Hepatocyte (in vitro differentiated cells): ENCODE data around the gene ZYG11A. TPM values are rescaled to one million over a fixed set of nuclear protein-coding genes. Genes with fewer than 3 reads are reported as not detected.

ENCODE experiments used
- DNase-seq: peaks from one replicate; pipeline ENCODE4 v3.0.0-alpha.2; 2016; ENCODE audit warnings: low spot score
- H2AFZ ChIP-seq: fragments of 200-600 bp; sonication (generic); 2 replicates; pipeline ENCODE4 v1.6.0; 2016; ENCODE audit warnings: antibody characterized with exemption, mild to moderate bottlenecking
- H3K27ac ChIP-seq: fragments of 200-600 bp; sonication (generic); 2 replicates; pipeline ENCODE4 v1.5.1; 2016; ENCODE audit warnings: mild to moderate bottlenecking
- H3K27me3 ChIP-seq: fragments of 200-600 bp; sonication (generic); 2 replicates; pipeline ENCODE4 v1.6.1; 2016
- H3K36me3 ChIP-seq: fragments of 200-600 bp; sonication (generic); replicated peaks from 2 replicates; pipeline ENCODE4 v1.5.1; 2016; ENCODE audit warnings: low read depth; ENCODE audit not compliant: insufficient read depth
- H3K4me1 ChIP-seq: fragments of 200-600 bp; sonication (generic); 2 replicates; pipeline ENCODE4 v1.5.1; 2016; ENCODE audit warnings: mild to moderate bottlenecking, moderate library complexity; ENCODE audit not compliant: insufficient read depth
- H3K4me2 ChIP-seq: fragments of 200-600 bp; sonication (generic); 2 replicates; pipeline ENCODE4 v1.6.0; 2016
- H3K4me3 ChIP-seq: fragments of 200-600 bp; sonication (generic); 2 replicates; pipeline ENCODE4 v1.5.1; 2016; ENCODE audit warnings: mild to moderate bottlenecking
- H3K79me2 ChIP-seq: fragments of 200-600 bp; sonication (generic); 2 replicates; pipeline ENCODE4 v1.6.0; 2017; ENCODE audit warnings: mild to moderate bottlenecking
- H3K9me2 ChIP-seq: fragments of 200-600 bp; sonication (generic); replicated peaks from 2 replicates; pipeline ENCODE4 v1.6.0; 2017; ENCODE audit warnings: mild to moderate bottlenecking; ENCODE audit not compliant: insufficient read depth
- H3K9me3 ChIP-seq: fragments of 200-600 bp; sonication (generic); 2 replicates; pipeline ENCODE4 v1.5.1; 2016; ENCODE audit warnings: low read depth, mild to moderate bottlenecking
- H4K20me1 ChIP-seq: fragments of 200-600 bp; sonication (generic); 2 replicates; pipeline ENCODE4 v1.6.0; 2016; ENCODE audit warnings: mild to moderate bottlenecking; ENCODE audit not compliant: insufficient read depth, poor library complexity, severe bottlenecking
- CTCF ChIP-seq: fragments of 200-600 bp; sonication (generic); IDR thresholded peaks from 2 replicates; pipeline ENCODE4 v1.5.1; 2016; ENCODE audit warnings: antibody characterized with exemption, mild to moderate bottlenecking; ENCODE audit not compliant: poor library complexity
- EZH2 ChIP-seq: fragments of 200-600 bp; sonication (generic); IDR thresholded peaks from 2 replicates; pipeline ENCODE4 v1.6.1; 2016; ENCODE audit warnings: antibody characterized with exemption, mild to moderate bottlenecking, borderline replicate concordance
- EZH2phosphoT487 ChIP-seq: fragments of 200-600 bp; sonication (generic); IDR thresholded peaks from one replicate; pipeline ENCODE4 v1.6.1; 2018; ENCODE audit warnings: antibody characterized with exemption, mild to moderate bottlenecking, low read depth, moderate library complexity; ENCODE audit not compliant: unreplicated experiment, severe bottlenecking
- WGBS: methylation state at CpG from one replicate; pipeline ENCODE4 v1.1.6; 2016; ENCODE audit warnings: low lambda C conversion rate; ENCODE audit errors: missing lambda C conversion rate; 5-methylcytosine and 5-hydroxymethylcytosine counted together
- polyA plus RNA-seq: library from polyadenylated mRNA; unstranded; fragments of >200 nt; fragmentation: Nextera tagmentation; extraction: Ambion mirVana; gene quantifications from 2 replicates; pipeline ENCODE4 v1.2.1, GENCODE V29; 2016
- total RNA-seq: library from RNA; depleted of rRNA; stranded (reverse); fragments of >200 nt; gene quantifications from 2 replicates; pipeline ENCODE4 v1.2.3, GENCODE V29; 2014

The ZYG11A gene
- total and polyA plus RNA-seq, 2 experiments from 2014 or later, result 0.40 to 1.8 TPM

GRCh38 chr1:52850951-52851350 is 8.4 kb downstream of the ZYG11A start:
- DNase-seq, result no peak
- TF ChIP-seq EZH2phosphoT487, result no peak
- no peak for TF ChIP-seq CTCF
- H3K4me2 ChIP-seq, result no peak overlapping the region
- no peaks in the 10 kb centered on the region for H3K27me3 ChIP-seq
- no peaks in the 10 kb centered on the region for H3K9me2 ChIP-seq
- H3K9me3 ChIP-seq, result no peaks in the 10 kb centered on the region
- H3K79me2 ChIP-seq, result no peaks in the 10 kb centered on the region
- H3K27ac ChIP-seq, result no peak overlapping the region
- no peaks in the 10 kb centered on the region for H3K36me3 ChIP-seq
- H2AFZ ChIP-seq, result no peak overlapping the region
- 88% methylated on average over 4 of the region's 4 CpGs for WGBS
- no peaks in the 10 kb centered on the region for H3K4me1 ChIP-seq
- no peaks in the 10 kb centered on the region for H4K20me1 ChIP-seq
- no peak overlapping the region for H3K4me3 ChIP-seq

GRCh38 chr1:52852854-52853253 is 10.3 kb downstream of the ZYG11A start:
- no peak for TF ChIP-seq CTCF
- no peak for TF ChIP-seq EZH2
- no peak for TF ChIP-seq EZH2phosphoT487
- Histone ChIP-seq H3K27ac (no peak overlapping the region), H3K9me2 (no peaks in the 10 kb centered on the region), H3K36me3 (no peaks in the 10 kb centered on the region), H3K9me3 (no peaks in the 10 kb centered on the region), H3K27me3 (no peaks in the 10 kb centered on the region), H2AFZ (no peak overlapping the region), H3K4me3 (no peak overlapping the region), H4K20me1 (no peaks in the 10 kb centered on the region), H3K4me1 (no peaks in the 10 kb centered on the region), H3K4me2 (no peak overlapping the region), H3K79me2 (no peaks in the 10 kb centered on the region)
- no peak for DNase-seq
- WGBS, result 75% methylated on average over 2 of the region's 2 CpGs

- no peak overlapping the region for H3K27ac ChIP-seq
- H3K79me2 ChIP-seq, result no peaks in the 10 kb centered on the region
- no peaks in the 10 kb centered on the region for H3K9me3 ChIP-seq
- TF ChIP-seq CTCF (no peak), EZH2 (no peak), EZH2phosphoT487 (no peak)
- H3K36me3 ChIP-seq, result no peaks in the 10 kb centered on the region
- 93% methylated on average over 4 of the region's 4 CpGs for WGBS
- no peaks in the 10 kb centered on the region for H3K4me1 ChIP-seq
- H2AFZ ChIP-seq, result no peak overlapping the region
- H3K9me2 ChIP-seq, result no peaks in the 10 kb centered on the region
- no peaks in the 10 kb centered on the region for H4K20me1 ChIP-seq
- no peaks in the 10 kb centered on the region for H3K27me3 ChIP-seq
- no peak overlapping the region for H3K4me3 ChIP-seq
- H3K4me2 ChIP-seq, result no peak overlapping the region
- DNase-seq, result no peak
Observed at GRCh38 chr1:52855584-52855983, 13.0 kb downstream of the ZYG11A start.

- no peaks in the 10 kb centered on the region for H4K20me1 ChIP-seq
- no peaks in the 10 kb centered on the region for H3K36me3 ChIP-seq
- H3K9me3 ChIP-seq, result no peaks in the 10 kb centered on the region
- no peak overlapping the region for H3K4me3 ChIP-seq
- TF ChIP-seq EZH2phosphoT487 (no peak), CTCF (no peak), EZH2 (no peak)
- H3K4me2 ChIP-seq, result no peak overlapping the region
- 97% methylated on average over 4 of the region's 4 CpGs for WGBS
- H3K79me2 ChIP-seq, result no peaks in the 10 kb centered on the region
- H2AFZ ChIP-seq, result no peak overlapping the region
- H3K27me3 ChIP-seq, result no peaks in the 10 kb centered on the region
- no peak for DNase-seq
- no peaks in the 10 kb centered on the region for H3K4me1 ChIP-seq
- H3K27ac ChIP-seq, result no peak overlapping the region
- no peaks in the 10 kb centered on the region for H3K9me2 ChIP-seq
Observed at GRCh38 chr1:52856026-52856425, 13.5 kb downstream of the ZYG11A start.
